Stimulated activated CD8-positive, alpha-beta memory T cell treated with anti-CD3 and anti-CD28 coated beads, Interleukin-4, amount 100 ng/mL, for 4 hours (primary cell): Measurements from ENCODE around the gene ASXL1.
"Not testable (repeated sequence)": the region's sequence is repeated elsewhere in the genome, so short reads cannot be mapped to it uniquely, and the experiment has no call there.

Experiments
- DNase-seq, 2 donors: peaks; one replicate each; pipeline ENCODE4 v3.0.0-alpha.2; 2020; ENCODE audit warnings: low read depth in 2 of 2, low spot score in 1 of 2

ASXL1 gene

DNA sequence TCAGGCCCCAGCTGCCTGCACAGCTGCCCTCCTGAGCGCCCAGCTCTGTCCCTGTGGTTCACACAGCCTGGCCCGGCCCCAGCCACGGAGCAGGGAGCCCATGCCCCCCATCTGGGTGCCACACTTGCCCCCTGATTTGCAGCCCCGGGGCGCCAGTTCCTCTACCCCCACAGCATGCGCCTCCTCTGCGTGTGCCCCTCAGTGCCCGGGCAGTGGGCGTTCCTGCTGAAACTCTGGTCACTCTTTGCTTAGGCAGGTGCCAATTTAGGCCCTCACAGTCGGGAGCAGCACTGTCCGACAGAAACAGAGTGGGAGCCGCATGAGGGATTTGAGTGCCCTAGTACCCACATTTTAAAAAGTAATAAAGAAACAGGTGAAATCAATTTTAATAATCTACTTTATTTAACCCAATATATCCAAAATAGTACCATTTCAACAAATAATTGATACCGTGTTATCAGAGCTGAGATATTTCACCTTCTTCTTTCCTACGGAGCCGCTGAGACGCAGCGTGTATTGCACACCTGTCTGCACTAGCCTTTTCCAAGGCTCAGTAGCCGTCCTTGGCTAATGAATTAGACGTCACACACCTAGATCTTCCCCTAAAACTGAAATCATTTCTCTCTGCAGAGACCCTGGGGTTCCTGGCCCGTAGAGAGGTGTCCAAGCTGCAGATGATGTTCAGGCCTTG lies 106.4 kb downstream of the ASXL1 start:
- DNase-seq = no peak

DNA sequence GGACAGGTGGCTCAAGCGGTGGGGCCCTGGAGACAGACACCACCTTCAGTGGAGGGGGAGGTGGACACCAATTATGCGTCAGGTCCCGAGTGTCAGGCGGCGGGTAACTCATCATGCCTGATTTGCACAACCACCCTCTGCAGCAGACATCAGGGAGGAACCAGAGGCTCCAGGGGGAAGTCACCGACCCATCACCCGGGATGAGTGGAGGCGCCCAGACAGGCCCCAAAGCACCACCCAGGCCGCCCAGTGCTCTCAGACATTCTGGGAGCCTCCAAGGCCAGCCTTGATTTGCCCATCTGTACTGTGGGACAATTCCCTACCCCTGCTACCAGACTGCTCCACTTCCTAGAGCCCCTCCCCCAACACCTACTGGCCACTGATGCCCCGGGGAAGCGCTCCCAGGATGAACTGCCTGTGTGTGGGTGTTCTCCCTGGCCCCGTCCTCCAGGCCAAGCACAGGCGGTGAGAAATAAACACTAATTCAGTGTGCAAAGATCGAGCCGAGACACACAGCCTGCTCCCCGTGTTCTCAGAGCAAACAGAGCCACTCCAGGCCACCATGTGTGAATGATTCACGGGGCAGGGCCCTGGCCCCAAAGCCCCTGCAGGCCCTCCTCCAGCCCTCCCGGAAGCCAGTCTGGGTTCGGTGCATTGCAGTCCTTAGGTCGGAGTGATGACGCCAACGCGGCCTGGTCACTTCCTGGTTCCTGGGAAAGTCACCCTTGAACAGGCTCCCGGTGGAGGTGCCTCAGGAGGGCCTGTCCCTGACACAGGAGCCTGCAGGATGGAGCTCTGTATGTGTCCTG lies 107.2 kb downstream of the ASXL1 start:
- DNase-seq = no peak

DNA sequence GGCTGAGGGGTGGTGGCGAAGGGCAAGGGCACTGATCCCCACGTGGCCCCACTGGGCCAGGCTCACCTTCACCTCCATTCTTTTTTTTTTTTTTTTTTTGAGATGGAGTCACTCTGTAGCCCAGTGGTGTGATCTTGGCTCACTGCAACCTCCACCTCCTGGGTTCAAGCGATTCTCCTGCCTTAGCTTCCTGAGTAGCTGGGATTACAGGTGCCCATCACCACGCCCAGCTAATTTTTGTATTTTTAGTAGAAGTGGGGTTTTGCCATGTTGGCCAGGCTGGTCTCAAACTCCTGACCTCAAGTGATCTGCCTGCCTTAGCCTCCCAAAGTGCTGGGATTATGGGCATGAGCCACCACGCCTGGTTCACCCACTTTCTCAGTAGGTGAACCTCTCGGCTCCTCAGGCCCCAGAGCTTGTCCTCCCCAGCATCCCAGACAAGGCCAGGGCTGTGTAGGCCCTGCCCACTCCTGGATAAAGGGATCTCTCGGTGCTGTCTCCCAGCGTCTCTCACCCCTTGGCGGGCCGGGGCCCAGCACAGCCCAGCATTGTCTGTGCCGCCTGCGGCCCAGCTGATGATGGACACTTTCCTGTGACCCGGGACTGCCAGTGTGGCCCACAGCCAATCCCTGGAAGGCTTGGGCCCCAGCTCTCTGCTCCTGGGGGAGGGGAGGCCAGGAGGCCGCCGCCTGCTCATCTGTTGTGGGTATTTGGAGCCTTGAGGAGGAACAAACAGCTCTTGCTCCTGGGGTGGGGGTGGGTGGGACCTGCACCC lies 108.0 kb downstream of the ASXL1 start:
- DNase-seq = not testable (repeated sequence)

DNA sequence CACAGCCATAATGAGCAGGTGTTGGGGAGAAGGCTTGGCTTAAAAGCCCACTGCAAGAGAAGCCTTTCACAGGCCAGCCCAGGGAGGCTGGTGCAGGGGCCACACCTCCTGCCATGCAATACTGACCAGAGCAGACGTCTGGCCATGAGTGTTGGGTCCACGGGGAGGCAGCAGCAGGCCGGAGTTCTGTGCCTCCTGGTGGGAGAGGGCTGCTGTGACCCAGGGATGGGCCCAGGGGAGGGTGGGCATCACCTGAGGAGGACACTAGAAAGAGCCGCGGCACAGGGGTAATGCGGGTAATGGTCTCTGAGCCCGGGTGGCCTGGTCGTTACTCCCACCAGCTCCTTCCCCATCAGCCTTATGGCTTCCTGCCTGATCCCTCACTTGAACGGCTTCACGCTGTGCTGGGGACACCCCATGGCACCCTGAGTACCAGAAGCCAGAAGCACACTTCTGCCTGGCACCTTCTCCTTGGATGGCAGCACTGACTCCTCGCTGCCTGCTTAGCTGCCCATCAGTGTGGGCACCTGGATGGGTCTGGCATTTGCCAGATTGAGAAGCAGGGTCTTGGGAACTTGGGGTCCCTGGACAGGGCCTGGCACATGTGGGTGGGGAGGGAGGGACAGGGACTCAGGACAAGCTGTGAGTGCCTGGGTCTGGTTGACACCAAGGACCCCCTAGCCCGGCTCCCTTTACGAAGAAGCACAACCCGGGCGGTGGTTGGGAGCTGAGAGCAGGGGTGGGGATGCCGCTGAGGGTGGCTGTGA lies 108.8 kb downstream of the ASXL1 start:
- no peak for DNase-seq

DNA sequence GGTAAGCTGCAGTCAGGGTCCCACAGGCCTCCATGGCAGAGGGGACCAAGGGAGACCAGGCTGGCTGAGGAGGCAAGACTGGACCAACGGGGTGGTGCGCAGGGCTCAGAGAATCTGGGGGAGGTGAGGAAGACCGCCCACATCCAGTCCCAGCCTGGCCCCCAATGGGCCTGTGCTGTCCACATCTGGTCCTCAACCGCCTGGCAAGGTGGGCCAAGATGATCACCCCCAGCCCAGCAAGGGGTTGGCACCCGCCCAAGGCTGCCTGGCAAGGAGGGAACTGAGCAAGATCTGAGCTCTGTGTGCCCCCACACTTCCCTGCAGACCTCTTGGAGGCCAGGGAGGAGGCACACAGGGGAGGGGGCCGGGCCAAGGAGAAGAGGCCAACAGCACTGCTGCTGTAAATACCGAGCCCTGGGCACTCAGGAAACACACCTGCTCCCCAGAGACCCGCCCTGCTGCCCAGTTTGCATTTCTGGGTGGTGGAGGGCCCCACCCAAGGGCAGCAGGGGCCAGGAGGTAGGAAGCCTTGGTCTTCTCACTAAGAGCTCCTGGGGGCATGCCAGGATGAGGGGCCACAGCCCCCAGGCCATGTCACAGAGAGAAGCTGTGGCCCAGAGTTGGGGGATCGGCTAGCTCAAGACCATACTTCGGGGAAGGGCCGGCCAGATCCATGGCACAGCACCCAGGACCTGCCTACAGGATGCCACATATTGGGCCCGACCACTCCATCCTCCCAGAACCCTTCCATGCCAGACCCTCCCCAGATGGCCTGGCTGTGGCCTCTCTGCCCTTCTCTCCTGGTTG lies 109.6 kb downstream of the ASXL1 start:
- no peak for DNase-seq

DNA sequence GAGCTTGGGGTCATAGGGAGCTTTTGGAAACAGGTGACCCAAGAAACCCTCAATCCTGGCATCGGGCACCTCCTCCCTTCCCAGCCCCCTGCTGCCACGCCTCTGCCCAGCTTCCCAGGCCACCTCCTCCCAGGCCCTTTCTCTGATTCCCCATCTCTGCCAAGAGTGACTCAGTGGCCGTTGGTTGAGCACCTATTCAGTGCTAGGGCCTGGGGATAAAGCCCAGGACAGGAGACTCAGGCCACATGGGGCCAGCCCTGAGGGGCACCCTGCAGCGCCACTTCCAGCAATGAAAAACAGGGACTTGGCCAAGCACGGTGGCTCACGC lies 110.1 kb downstream of the ASXL1 start:
- no peak for DNase-seq

DNA sequence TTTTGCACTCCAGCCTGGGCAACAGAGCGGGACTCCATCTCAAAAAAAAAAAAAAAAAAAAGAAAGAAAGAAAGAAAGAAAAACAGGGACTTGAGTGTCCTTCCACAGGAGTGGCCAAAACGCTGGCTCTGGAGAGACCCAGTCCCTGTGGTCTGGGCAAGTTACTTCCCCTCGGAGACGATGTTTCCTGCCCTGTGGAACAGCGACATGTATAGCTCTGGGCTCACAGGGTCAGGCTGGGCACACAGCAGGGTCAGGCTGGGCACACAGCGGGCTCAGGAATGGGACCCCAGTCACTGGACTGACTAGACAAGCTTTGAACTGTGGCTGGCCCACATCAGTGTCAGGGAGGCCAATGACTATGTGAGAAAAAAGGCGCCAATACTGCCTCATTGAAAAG lies 110.7 kb downstream of the ASXL1 start:
- no peak for DNase-seq

DNA sequence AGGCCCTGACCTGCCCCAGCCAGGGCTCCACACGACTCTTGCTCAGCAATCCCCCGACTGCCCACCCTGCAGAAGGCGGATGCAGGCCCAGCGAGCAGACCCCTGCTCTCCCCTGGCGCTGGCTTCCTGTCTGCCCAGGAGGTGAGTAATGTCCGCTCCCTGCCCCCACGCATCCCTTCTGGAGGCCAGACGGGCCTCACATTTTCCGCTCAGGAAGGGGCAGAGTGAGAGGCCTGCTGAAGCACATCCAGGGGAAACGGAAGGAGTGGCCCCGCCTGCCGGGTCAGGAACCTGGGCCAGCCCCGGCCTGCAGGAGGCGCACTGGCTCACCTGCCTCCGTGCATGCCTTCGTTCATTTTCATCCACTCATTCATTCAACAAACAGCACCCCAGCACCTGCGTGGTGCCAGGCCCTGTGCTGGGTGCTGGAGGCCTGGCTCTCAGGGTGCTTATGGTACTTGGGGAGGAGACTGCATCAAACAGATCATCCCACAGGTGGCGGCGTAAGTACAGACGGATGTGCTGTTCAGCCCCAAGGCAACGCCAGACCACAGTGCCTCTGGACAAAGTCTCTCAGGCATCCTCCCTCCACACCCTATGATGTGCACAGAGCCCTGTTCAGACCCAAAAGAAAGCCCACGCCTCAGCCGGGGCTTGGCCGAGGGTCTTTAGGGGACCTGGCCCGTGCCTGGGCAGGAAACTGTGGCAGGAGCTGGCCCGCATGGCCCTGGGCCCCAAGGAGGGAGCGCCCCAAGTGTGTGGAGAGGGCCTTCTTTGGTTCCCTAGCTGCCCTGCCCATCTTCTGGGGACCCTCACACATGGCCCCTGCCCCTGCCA lies 112.1 kb downstream of the ASXL1 start:
- DNase-seq = no peak

DNA sequence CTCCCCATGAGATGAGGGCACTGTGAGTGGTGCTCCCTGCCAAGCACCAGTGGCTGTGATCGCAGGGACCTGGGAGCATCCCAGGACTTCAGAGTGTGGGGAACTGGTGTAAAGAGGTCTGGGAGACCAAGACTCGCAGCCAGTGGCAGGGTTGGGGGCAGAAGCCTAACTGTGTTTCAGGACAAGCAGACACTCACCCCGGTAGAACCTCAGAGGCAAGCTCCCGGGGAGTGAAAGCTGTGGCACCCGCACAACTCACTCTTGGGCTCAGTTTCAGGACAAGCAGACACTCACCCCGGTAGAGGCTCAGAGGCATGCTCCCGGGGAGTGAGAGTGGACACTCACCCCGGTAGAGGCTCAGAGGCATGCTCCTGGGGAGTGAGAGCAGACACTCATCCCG lies 112.8 kb downstream of the ASXL1 start:
- no peak for DNase-seq

DNA sequence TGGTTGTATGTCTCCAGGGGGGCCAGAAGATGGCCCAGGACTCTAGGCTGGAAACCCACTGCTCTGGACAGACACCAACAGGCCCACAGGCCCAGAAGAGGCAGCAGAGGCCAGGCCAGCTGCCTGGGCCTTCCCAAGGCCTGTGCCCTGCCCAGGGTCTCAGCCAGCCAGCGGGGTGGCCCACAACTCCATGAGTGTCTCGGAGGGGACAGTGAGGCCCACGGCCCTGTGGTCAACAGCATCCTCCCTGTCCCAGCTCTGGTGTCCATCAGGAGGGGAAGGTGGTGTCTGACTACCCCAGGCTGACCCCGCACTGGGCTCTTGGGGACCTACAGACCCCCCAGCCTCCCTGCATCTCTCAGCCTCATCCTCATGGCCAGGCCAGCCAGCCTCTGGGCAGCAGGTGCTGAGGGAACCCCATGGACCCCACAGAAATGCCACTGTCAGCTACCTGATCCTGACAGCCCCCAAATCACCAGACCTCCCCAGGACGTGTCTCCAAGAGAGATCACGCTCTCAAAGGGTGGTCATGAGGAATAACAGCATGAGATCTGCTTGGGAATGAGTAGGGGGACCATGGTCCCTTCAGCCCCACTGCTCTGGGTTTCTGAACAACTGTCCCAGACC lies 114.6 kb downstream of the ASXL1 start:
- DNase-seq = no peak

DNA sequence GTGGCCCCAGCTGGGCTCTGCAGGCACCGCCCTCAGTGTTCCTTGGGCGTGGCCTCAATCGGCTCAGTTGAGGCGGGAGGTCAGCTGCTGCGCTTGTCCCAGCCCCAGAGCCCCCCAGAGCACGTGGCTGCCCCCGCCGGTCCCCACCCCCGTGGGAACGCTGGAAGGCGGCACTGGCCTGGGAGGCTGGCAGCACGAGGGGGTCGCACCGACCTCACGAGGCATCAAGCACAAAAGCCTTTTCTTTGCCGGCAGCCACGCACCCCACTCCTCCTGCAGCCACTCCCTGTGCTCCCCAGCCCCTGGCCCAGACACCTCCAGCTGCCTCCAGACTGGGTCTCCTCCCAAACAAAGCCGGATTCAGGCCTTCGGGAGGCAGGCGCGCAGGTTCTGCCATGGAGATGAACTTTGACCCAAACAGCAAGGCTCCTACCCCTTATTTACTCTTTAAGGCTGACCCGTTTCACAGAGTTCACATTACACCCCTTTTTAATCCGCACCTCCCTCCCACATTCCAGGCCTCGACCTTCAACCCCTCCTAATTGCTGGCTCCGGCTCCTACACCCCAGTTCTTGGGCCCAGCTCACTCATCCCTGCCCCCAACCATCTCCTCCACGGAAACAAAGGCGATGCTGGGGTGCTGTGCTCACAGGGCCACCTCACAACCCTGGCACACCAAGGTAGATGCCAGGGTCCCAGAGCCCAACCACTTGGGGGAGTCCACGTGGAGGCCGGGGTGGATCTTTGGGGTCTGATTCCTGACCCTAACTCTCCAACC lies 115.3 kb downstream of the ASXL1 start:
- no peak for DNase-seq

DNA sequence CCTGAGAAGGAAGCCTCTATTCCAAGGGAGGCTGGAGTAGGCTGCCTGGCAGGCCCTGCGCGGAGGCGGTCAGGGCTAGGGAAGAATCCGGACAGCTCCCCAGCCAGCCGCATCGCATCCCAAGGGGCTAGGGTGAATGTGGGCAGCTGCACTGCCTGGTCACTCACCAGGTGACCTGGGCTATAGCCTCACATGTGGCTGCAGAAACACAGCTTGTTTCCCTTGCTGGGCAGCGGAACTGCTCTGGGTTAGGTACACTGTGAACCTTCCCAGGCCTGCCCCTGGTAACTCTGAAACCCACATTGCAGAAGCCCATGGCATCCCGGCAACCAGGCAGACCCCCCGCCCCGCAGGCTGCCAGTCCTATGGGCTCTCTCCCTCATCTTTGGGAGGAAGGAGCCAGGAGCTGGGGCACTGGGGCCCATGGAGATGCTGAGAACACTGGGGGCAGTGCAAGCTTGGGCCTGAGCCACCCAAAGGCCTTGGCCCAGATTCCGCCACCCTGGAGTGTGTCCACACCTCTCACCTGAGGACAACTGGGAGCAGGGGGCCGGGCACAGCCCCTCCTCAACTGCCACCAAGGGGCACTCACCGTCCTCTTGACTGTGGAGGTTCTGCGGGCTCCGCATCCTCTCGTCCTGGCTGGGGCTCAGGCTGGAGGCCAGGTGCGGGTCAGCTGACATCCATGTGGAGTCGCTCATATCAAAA lies 116.0 kb downstream of the ASXL1 start:
- no peak for DNase-seq

DNA sequence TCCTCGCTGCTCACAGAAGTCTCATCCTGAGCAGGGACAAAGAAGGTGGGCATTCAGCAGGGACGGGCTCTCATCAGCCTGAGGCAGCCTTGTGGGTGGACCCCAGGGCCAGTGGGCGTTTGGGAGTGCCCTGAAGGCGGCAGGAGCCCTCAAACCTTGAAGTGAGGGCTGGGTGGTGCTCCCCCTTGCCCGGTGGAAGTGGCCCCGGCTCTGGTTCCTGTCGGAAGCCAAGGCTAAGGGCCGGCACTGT lies 116.5 kb downstream of the ASXL1 start:
- DNase-seq = no peak

DNA sequence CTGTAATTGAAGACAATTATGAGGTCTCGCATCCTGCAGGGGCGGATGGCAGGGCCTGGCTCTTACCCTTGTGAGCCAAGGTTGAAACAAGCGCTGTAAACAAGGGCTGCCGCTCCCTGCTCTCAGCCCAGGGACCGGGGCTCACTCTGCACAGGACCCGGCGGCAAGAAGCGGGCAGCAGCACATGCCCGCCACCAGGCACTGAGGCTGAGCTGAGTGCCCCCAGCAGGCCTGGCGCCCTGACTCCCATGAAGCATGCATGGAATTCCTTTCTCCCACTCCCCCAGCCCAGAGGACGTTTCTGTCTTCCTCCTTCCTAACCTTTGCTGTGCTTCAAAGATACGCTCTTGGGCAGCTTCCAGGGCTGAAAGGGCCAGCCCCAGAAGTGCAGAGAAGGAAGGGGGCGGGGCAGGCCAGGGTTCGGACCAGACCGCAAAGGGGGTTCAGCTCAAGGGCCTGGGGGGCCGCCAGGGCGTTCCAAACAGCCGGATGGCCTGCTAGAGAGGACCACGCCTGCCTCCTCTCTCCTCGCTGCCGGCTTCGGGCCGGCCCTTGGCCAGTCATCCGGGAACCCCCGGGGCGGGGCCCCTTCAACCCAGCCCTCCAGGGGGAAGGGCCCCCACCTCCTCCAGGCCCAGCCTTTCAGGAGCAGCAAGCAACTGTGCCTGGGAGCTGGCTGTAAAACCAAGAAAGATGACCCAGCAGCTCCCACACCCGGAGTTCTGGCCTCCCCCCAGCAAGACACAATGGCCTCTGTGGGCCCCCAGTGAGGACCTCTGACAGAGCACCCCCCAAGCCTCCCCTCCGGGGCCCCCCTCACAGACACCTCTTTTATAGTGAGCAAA lies 117.1 kb downstream of the ASXL1 start:
- DNase-seq = no peak

DNA sequence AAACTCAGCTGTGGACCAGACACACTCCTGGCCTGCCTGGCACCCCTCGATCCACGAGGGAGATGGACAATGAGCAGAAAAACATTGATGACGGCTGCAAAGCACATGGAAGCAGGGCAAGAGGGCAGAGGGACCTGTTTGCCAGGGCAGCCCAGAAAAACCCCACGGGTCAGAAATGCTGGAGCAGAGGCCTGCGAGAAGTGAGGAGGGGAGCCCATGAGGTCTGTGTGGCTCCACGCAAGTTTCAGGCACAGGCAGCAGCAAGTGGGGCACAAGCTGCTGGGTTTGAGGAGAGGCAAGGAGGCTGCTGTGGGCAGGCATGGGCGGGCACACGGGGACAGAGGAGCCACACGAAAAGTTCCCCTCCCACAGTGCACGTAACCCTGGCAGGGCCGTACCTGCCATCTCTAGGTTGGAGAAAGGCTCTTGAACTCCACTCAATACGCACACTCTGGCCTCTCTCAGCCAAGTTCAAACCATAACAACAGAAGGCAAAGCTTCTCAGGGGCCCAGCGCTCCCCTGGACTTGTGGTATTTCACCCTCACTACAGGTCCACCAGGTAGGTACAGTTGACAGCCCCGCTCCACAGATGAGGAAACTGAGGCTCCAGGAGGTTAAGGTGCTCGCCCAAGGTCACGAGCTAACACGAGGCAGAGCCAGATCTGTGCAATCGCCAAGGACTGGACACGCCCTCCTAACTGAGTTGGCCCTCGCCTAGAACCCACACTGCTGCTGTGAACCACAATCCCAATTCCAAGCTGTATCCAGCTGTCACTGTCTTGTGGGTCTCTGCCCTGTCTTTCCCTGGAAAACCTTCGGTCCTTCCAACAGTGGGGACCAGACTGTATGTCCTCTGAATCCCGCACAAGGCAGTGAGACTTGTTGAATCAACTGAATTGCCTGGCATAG lies 118.8 kb downstream of the ASXL1 start:
- DNase-seq = no peak
